Common myeloid progenitor, CD34-positive (primary cell): ENCODE measurements around the gene ISY1.

Experiments used
- CTCF ChIA-PET: fragments of 350-600 bp; sonication (Branson Sonifier 250); formaldehyde crosslinking; loops from one replicate; lab custom pipeline; 2021; ENCODE audit warnings: antibody characterized with exemption; lab: Charles Lee
- POLR2A ChIA-PET: fragments of 350-600 bp; sonication (Branson Sonifier 250); formaldehyde crosslinking; loops from one replicate; lab custom pipeline; 2021; ENCODE audit warnings: antibody characterized with exemption; lab: Charles Lee
- DNase-seq, 3 donors: peaks; one replicate each; pipeline versions ENCODE4 v3.0.0 to v3.0.0-alpha.2; 2013
- H3K27ac ChIP-seq, 2 experiments: 1 replicate in 1 of 2; 2 replicates in 1 of 2; pipeline ENCODE4 v1.7.0; 2013; ENCODE audit warnings: inconsistent platforms in 2 of 2, low read length in 2 of 2, mild to moderate bottlenecking in 2 of 2, low read depth in 1 of 2, moderate library complexity in 1 of 2; ENCODE audit not compliant: severe bottlenecking in 2 of 2, insufficient read depth in 1 of 2, poor library complexity in 1 of 2
- H3K27me3 ChIP-seq, 5 experiments: replicated peaks in 2 of 5; 1 replicate in 3 of 5; 2 replicates in 2 of 5; pipeline versions ENCODE4 v1.6.1 to v1.7.0; 2013; ENCODE audit warnings: low read length in 4 of 5, mild to moderate bottlenecking in 2 of 5, moderate library complexity in 2 of 5, inconsistent platforms in 1 of 5; ENCODE audit not compliant: insufficient read depth in 5 of 5, control insufficient read depth in 4 of 5
- H3K36me3 ChIP-seq, 4 experiments: 1 replicate in 2 of 4; 2 replicates in 2 of 4; pipeline versions ENCODE4 v1.6.1 to v1.7.0; 2013; ENCODE audit warnings: low read length in 3 of 4, control low read depth in 1 of 4, mild to moderate bottlenecking in 1 of 4; ENCODE audit not compliant: control insufficient read depth in 4 of 4, insufficient read depth in 4 of 4
- H3K4me1 ChIP-seq, 4 experiments: 1 replicate in 3 of 4; 2 replicates in 1 of 4; pipeline versions ENCODE4 v1.6.1 to v1.7.1; 2013; ENCODE audit warnings: low read length in 3 of 4, mild to moderate bottlenecking in 3 of 4, control low read depth in 1 of 4, inconsistent platforms in 1 of 4, moderate library complexity in 1 of 4; ENCODE audit not compliant: control insufficient read depth in 4 of 4, insufficient read depth in 4 of 4; ENCODE audit errors: control extremely low read depth in 1 of 4
- H3K4me3 ChIP-seq, 7 experiments: 1 replicate in 4 of 7; 2 replicates in 3 of 7; pipeline versions ENCODE4 v1.5.1 to v1.7.0; 2013; ENCODE audit warnings: mild to moderate bottlenecking in 7 of 7, low read length in 6 of 7, moderate library complexity in 6 of 7, inconsistent platforms in 2 of 7, low read depth in 2 of 7, control low read depth in 1 of 7; ENCODE audit not compliant: insufficient read depth in 4 of 7, control insufficient read depth in 1 of 7; ENCODE audit errors: extremely low read depth in 1 of 7
- H3K9me3 ChIP-seq, 5 experiments: 1 replicate in 4 of 5; 2 replicates in 1 of 5; pipeline versions ENCODE4 v1.6.1 to v1.7.1; 2013; ENCODE audit warnings: low read length in 4 of 5, mild to moderate bottlenecking in 2 of 5, inconsistent platforms in 1 of 5, low read depth in 1 of 5, moderate library complexity in 1 of 5; ENCODE audit not compliant: control insufficient read depth in 4 of 5, insufficient read depth in 2 of 5; ENCODE audit errors: control extremely low read depth in 1 of 5
- WGBS: methylation state at CpG from one replicate; pipeline ENCODE4 v1.1.5; 2013; ENCODE audit not compliant: insufficient coverage; 5-methylcytosine and 5-hydroxymethylcytosine counted together

The ISY1 gene

GRCh38 chr3:129184396-129184657 is 23.5 kb upstream of the ISY1 start:
- Histone ChIP-seq H3K9me3 (no peaks in the 10 kb centered on the region), H3K27me3 (no peaks in the 10 kb centered on the region), H3K4me1 (peaks cover 25 to 47% (median 39%) of the 10 kb centered on the region in 4 experiments), H3K27ac (peak overlapping the region; percentile 96 to 98), H3K4me3 (peak overlapping the region; percentile 69 to 98 (median 93)), H3K36me3 (peaks cover 0 to 11% (median 4%) of the 10 kb centered on the region in 4 experiments)
- no peak for DNase-seq
- ChIA-PET POLR2A (interaction anchor here (1.0 to 2.1 kb wide), 2 partner anchors 22 to 62 kb away, joined by 4 to 12 read pairs; partner anchors contain the start of genes ISY1 and RAB43), CTCF (interaction anchor here (1.0 to 3.4 kb wide), 2 partner anchors 46 to 61 kb away, joined by 3 to 30 read pairs; no protein-coding TSS in a partner anchor)
- 4% methylated on average over 4 of the region's 5 CpGs for WGBS

DNA sequence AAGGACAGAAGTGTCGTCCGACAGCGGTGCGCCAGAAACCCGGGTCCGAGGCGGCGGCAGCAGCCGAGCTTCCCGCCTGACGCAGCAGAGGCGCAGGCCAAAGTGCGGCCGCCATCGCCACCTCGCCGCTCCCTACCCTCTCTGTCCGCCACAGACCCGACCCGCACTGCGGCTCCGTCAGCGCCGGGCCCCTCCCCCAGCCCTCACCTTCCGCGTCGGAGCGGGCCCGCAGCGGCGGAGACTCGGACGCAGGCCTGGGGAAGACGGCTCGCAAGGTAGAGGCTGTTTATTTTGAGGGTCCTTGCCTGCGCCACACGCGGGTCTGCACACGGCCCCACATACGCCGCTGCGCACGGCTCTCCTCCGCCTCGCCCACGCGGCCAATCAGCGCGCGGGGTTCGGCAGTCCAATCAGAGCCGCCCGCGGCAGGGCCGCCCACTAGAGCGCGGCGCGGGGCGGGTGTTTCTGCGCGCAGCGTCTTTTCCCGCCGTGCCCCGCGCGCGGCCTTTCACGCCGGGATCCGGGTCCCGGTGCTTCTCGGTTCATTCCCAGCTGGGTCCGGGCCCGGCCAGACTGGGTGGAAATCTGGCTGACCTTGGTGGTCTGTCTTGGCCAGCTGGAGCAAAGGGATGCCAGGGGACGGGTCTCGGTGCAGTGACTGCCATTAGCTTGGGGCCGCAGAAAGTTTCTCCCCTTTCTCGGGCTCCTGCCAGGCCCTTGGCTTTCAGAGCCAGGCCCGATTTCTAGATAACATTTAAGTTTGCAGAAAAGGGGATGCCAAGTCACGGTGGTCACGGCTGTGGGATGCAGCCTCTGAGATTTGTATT is 22.9 kb upstream of the ISY1 start, which contains the start of gene CNBP:
TSS of gene CNBP (minus strand) at position 328 of the 827 bp plus-strand sequence. CDS start 12,139 bp downstream, outside the sequence.
- H3K4me3 ChIP-seq, result peak within 1 kb of the TSS; percentile 69 to 98 (median 93)
- POLR2A ChIA-PET, result interaction anchor here (0.7 to 2.1 kb wide), 3 partner anchors 22 to 62 kb away, joined by 4 to 12 read pairs (median 4); partner anchors contain the start of genes ISY1 and RAB43
- H3K27me3 ChIP-seq, result no peaks in the 10 kb centered on the region
- peak; percentile 95 to 98 (median 97) for DNase-seq
- CTCF ChIA-PET, result interaction anchor here (0.9 to 3.4 kb wide), 5 partner anchors 12 to 62 kb away, joined by 3 to 30 read pairs (median 4); no protein-coding TSS in a partner anchor
- H3K27ac ChIP-seq, result peak within 1 kb of the TSS; percentile 96 to 98
- WGBS, result under 1% methylated on average over 62 of the region's 83 CpGs
- H3K4me1 ChIP-seq, result peaks cover 25 to 47% (median 40%) of the 10 kb centered on the region in 4 experiments
- peaks cover 0 to 16% (median 6%) of the 10 kb centered on the region in 4 experiments for H3K36me3 ChIP-seq
- H3K9me3 ChIP-seq, result no peaks in the 10 kb centered on the region

DNA sequence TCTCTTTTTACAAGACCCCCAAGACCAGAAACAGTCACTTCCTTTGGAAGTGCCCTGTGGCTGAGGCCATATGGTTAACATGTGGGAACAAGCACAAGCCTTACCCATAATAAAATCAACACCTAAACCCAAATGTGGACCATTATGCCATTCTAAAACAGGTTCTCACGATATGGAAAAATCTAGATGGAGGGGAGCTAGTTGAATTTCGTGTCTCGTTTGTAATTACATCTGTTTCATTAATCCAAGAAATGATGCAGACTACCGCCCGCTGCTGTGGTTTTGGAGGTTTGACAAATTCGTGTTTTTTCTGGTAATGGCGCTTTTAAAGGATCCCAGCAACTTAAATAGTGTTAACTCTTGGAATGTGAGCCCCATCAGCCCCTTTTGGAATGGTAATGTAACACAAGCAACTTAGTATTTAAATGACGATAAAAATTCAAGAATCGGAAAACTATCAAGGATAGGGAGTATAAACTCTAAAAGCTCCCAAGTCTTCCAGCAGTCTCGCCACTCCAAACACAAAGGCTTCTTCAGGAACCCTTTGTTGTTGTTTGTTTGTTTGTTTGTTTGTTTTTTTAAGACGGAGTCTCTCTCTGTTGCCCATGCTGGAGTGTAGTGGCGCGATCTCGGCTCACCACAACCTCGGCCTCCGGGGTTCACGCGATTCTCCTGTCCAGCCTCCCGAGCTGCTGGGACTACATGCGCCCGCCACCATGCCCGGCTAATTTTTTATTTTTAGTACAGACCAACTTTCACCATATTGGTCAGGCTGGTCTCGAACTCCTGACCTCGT is 21.7 kb upstream of the ISY1 start:
- ChIA-PET CTCF (interaction anchor here (0.6 to 3.4 kb wide), 6 partner anchors 13 to 68 kb away, joined by 3 to 30 read pairs (median 4); no protein-coding TSS in a partner anchor), POLR2A (interaction anchor here (0.6 to 2.1 kb wide), 4 partner anchors 21 to 51 kb away, joined by 3 to 12 read pairs (median 4); partner anchors contain the start of gene ISY1)
- Histone ChIP-seq H3K27me3 (no peaks in the 10 kb centered on the region), H3K4me3 (peak overlapping the region; percentile 69 to 98 (median 93)), H3K36me3 (peaks cover 4 to 22% (median 13%) of the 10 kb centered on the region in 4 experiments), H3K4me1 (peaks cover 25 to 51% (median 40%) of the 10 kb centered on the region in 4 experiments), H3K27ac (peak overlapping the region; percentile 96 to 98), H3K9me3 (no peaks in the 10 kb centered on the region)
- peak; percentile 33 to 71 (median 68) for DNase-seq
- under 1% methylated on average over 17 of the region's 24 CpGs for WGBS

DNA sequence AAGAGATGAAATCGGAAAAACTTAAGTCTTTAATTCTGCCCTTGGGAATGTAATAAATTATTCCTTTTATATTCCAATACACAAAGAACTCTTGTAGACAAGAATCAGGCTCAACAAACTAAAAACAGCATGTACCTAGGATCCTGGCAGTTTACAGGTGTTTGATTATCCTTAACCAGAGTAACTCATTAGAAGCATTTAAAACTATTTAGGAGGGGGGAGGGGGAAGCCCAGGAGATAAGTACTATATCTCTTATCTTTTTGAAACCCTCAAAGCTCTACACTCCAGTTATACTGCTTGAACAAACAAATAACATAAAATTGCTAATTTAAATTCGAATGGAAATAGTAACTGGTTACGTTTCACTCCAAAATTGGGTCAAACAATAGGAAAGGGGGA is 21.0 kb upstream of the ISY1 start:
- ChIA-PET CTCF (interaction anchor here (0.5 to 3.4 kb wide), 5 partner anchors 13 to 479 kb away, joined by 3 to 30 read pairs (median 3); no protein-coding TSS in a partner anchor), POLR2A (interaction anchor here (0.6 to 1.1 kb wide), 3 partner anchors 20 to 51 kb away, joined by 3 to 4 read pairs (median 4); partner anchors contain the start of gene ISY1)
- H3K36me3 ChIP-seq, result peaks cover 5 to 28% (median 17%) of the 10 kb centered on the region in 4 experiments
- no peaks in the 10 kb centered on the region for H3K9me3 ChIP-seq
- peaks cover 25 to 58% (median 37%) of the 10 kb centered on the region in 4 experiments for H3K4me1 ChIP-seq
- peak overlapping the region in 6 of 7 experiments; percentile 69 to 95 (median 90) for H3K4me3 ChIP-seq
- no CpG with 5 or more reads among the region's 3 CpGs for whole genome bisulfite sequencing
- DNase-seq, result no peak
- no peaks in the 10 kb centered on the region for H3K27me3 ChIP-seq
- H3K27ac ChIP-seq, result peak overlapping the region in 1 of 2 experiments; percentile 98

GRCh38 chr3:129180461-129180860 is 19.6 kb upstream of the ISY1 start:
- no peak for DNase-seq
- Histone ChIP-seq H3K27me3 (no peaks in the 10 kb centered on the region), H3K27ac (no peak overlapping the region), H3K9me3 (no peaks in the 10 kb centered on the region), H3K4me3 (peak overlapping the region in 3 of 7 experiments; percentile 10 to 46 (median 40)), H3K4me1 (peaks cover 25 to 62% (median 34%) of the 10 kb centered on the region in 4 experiments), H3K36me3 (peaks cover 7 to 39% (median 20%) of the 10 kb centered on the region in 4 experiments)
- ChIA-PET CTCF (interaction anchor here (0.6 to 1.0 kb wide), 2 partner anchors 65 to 612 kb away, joined by 3 to 5 read pairs; no protein-coding TSS in a partner anchor), POLR2A (interaction anchor here (0.7 kb wide), 1 partner anchor 15 kb away, joined by 4 read pairs; no protein-coding TSS in a partner anchor)
- 100% methylated on average over 1 of the region's 1 CpG for WGBS

DNA sequence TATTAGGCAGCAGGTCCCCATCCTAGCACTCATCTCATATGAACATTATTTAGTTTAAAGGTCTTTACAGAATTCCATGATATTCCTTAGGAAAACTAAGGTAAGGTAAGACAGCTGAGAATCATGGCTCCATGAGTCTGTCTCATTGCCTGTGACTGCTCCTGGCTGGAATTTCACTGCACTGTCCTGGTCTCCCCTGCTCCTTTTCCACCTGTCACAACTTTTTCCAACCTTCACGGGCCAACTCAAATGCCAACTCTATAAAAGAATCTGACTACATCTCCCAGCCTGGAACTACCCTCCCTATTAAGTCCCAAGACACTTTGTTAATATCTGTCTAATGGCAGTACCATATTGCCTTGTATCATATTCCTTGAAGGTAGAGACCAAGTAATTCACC is 15.2 kb upstream of the ISY1 start:
- ChIA-PET CTCF (interaction anchor here (3.4 kb wide), 1 partner anchor 70 kb away, joined by 12 read pairs; no protein-coding TSS in a partner anchor), POLR2A (no interaction called here)
- Histone ChIP-seq H3K27ac (peak overlapping the region in 1 of 2 experiments; percentile 55), H3K4me1 (peaks cover 5 to 30% (median 11%) of the 10 kb centered on the region in 4 experiments), H3K4me3 (no peak overlapping the region), H3K27me3 (no peaks in the 10 kb centered on the region), H3K9me3 (no peaks in the 10 kb centered on the region), H3K36me3 (peaks cover 21 to 56% (median 31%) of the 10 kb centered on the region in 4 experiments)
- WGBS, result 88% methylated on average over 1 of the region's 1 CpG
- no peak for DNase-seq
